Cardiac muscle cell (in vitro differentiated cells and primary cell): ENCODE results near the gene NBAS. TPM values are rescaled to one million over a fixed set of nuclear protein-coding genes. Genes with fewer than 3 reads are reported as not detected.

Experiments
- DNase-seq, 2 donors: peaks; one replicate each; pipeline versions ENCODE4 v3.0.0 to v3.0.0-alpha.2; 2010 to 2017; ENCODE audit warnings: low read depth in 1 of 2, low spot score in 1 of 2
- H3K27ac ChIP-seq: fragments of 200-600 bp; sonication (generic); 2 replicates; pipeline ENCODE4 v1.5.1; 2016
- H3K27me3 ChIP-seq: fragments of 200-600 bp; sonication (generic); 2 replicates; pipeline ENCODE4 v1.6.0; 2016; ENCODE audit warnings: control low read depth
- H3K36me3 ChIP-seq: fragments of 200-600 bp; sonication (generic); 2 replicates; pipeline ENCODE4 v1.5.1; 2016; ENCODE audit warnings: control low read depth
- H3K4me1 ChIP-seq: fragments of 200-600 bp; sonication (generic); 2 replicates; pipeline ENCODE4 v1.8.1; 2017; ENCODE audit warnings: low read depth, mild to moderate bottlenecking, mixed run types
- H3K4me3 ChIP-seq: fragments of 200-600 bp; sonication (generic); 2 replicates; pipeline ENCODE4 v1.5.1; 2016; ENCODE audit warnings: mild to moderate bottlenecking
- H3K9me3 ChIP-seq: fragments of 200-600 bp; sonication (generic); 2 replicates; pipeline ENCODE4 v1.5.1; 2017; ENCODE audit warnings: low read depth, mild to moderate bottlenecking, control low read depth
- polyA plus RNA-seq: library from polyadenylated mRNA; unstranded; fragments of >200 nt; fragmentation: Nextera tagmentation; extraction: Ambion mirVana; gene quantifications from 2 replicates; pipeline ENCODE4 v1.2.1, GENCODE V29; 2016
- total RNA-seq: library from RNA; depleted of rRNA; stranded (reverse); fragments of >200 nt; gene quantifications from 2 replicates; pipeline ENCODE4 v1.2.3, GENCODE V29; 2016
- TF ChIP-seq, protein P1 (sequence below): IDR thresholded peaks from 2 replicates; pipeline ENCODE4 v1.5.1; 2012; ENCODE audit warnings: low read depth, mild to moderate bottlenecking, low read length

Gene NBAS
- total and polyA plus RNA-seq, 2 experiments from 2014 or later: 32.4 to 74.8 TPM

DNA sequence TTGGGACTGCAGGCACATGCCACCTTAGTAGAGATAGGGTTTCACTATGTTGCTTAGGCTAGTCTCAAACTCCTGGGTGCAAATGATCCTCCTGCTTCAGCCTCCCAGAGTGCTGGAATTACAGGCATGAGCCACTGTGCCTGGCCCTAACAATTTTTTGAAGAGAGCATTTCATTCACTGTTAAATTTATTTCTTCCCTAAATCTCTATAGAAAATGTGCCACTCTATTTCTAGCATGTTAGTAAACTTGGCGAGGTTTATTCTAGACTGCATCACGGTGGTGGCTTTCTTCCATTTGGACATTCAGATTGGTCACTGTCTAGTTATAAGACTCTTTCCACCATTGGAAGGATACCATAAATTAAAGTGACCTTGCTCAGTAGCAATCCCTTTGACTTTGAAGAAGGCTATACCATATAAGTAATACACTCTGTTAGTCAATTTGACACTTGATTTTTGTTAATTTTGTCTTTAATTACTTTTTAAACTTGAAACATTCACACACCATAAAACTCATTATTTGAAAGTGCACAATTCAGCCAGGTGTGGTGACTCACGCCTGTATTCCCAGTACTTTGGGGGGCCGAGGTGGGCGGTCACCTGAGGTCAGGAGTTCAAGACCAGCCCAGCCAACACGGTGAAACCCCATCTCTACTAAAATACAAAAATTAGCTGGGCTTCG lies 46.7 kb upstream of the NBAS start:
- DNase-seq: no peak
- H3K36me3 ChIP-seq: peaks cover 68% of the 10 kb centered on the region

DNA sequence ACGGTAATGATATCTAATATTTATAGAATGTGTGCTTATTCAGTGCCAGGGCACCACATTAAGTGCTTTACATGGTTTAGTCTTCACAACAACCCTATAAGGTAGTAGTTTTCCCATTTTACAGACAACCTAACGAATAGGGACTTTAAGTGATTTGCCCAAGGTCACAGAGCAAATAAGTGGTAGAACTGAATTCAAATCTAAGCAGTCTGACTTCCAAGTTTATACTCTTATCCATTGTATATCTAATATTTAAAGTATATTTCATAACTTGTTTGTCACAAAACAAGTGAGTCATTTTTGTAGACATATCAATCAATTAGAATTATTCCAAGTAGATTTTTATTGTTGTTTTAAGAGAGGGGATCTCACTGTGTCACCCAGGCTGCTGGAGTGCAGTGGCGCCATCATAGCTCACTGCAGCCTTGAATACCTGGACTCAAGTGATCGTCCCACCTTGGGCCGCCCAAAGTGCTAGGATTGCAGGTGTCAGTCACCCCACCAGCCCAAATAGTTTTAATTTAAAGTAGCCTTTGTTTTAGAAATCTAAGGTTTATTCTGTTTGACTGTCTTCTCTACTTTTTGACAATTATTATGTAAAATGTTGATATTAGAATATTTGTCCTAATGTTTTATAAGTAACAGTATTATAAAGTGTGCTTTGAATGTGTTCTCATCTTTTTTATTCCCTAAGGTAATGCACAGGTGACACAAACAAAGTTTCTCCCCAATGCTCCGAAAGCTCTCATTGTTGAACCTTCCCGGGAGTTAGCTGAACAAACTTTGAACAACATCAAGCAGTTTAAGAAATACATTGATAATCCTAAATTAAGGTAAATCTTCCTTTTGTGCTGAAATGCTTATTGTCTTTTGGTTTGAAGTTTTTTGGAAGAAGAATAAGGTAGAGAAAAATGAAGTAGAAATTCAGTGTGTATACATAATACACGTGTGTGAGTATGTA lies 45.6 kb upstream of the NBAS start:
- H3K9me3 ChIP-seq: no peaks in the 10 kb centered on the region
- no peak for DNase-seq
- no peaks in the 10 kb centered on the region for H3K27me3 ChIP-seq
- no peak overlapping the region for H3K27ac ChIP-seq
- H3K36me3 ChIP-seq: peaks cover 79% of the 10 kb centered on the region
- no peaks in the 10 kb centered on the region for H3K4me1 ChIP-seq
- TF ChIP-seq, protein P1, sequence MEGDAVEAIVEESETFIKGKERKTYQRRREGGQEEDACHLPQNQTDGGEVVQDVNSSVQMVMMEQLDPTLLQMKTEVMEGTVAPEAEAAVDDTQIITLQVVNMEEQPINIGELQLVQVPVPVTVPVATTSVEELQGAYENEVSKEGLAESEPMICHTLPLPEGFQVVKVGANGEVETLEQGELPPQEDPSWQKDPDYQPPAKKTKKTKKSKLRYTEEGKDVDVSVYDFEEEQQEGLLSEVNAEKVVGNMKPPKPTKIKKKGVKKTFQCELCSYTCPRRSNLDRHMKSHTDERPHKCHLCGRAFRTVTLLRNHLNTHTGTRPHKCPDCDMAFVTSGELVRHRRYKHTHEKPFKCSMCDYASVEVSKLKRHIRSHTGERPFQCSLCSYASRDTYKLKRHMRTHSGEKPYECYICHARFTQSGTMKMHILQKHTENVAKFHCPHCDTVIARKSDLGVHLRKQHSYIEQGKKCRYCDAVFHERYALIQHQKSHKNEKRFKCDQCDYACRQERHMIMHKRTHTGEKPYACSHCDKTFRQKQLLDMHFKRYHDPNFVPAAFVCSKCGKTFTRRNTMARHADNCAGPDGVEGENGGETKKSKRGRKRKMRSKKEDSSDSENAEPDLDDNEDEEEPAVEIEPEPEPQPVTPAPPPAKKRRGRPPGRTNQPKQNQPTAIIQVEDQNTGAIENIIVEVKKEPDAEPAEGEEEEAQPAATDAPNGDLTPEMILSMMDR: no peak
- no peak overlapping the region for H3K4me3 ChIP-seq

More for the DNA sequence above, 46.7 kb upstream of the NBAS start:
- TF ChIP-seq, protein P1: no peak
- no peaks in the 10 kb centered on the region for H3K4me1 ChIP-seq
- H3K27me3 ChIP-seq: no peaks in the 10 kb centered on the region
- no peaks in the 10 kb centered on the region for H3K9me3 ChIP-seq
- no peak overlapping the region for H3K4me3 ChIP-seq
- no peak overlapping the region for H3K27ac ChIP-seq

DNA sequence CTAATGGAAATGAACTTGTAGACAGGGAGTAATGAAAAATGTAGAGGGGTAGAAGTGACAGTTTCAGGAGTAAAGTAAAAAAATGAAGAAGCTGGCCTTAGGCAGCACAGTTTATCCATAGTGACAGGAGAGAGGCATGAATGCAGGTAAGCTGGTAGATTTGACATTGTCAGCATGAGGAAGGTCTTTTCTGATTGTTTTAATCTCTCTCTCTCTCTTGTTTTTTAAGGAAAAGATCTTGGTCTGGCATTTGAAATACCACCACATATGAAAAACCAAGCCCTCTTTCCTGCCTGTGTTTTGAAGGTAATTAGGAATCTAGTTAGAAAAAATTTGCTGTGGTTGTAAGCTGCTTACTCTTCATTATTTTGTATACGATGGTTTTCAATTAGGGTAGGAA lies 44.6 kb upstream of the NBAS start:
- Histone ChIP-seq H3K27ac (no peak overlapping the region), H3K36me3 (peaks cover 89% of the 10 kb centered on the region), H3K9me3 (no peaks in the 10 kb centered on the region), H3K4me1 (no peaks in the 10 kb centered on the region), H3K27me3 (no peaks in the 10 kb centered on the region), H3K4me3 (no peak overlapping the region)
- DNase-seq: no peak
- TF ChIP-seq, protein P1: no peak

DNA sequence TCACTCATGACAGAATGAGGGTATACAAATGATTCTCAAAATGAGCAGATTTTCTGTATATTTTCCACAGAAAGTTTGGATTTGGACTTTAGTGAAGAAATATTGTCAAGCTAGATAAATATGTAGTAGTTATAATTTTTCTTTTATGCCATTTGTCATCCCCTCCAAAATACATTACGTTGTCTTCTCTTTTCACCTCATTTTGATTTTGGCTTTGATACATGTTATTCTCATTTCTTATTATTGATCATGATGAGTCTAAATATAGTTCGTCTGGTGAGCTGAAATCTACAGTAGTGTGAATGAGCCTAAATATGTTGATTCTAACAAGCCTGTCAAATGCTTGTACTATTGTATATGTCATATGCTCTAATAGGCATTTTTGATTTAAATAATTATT lies 42.8 kb upstream of the NBAS start:
- no peak overlapping the region for H3K27ac ChIP-seq
- TF ChIP-seq, protein P1: no peak
- no peaks in the 10 kb centered on the region for H3K4me1 ChIP-seq
- no peak overlapping the region for H3K4me3 ChIP-seq
- H3K27me3 ChIP-seq: no peaks in the 10 kb centered on the region
- no peak for DNase-seq
- peaks cover 90% of the 10 kb centered on the region for H3K36me3 ChIP-seq
- H3K9me3 ChIP-seq: no peaks in the 10 kb centered on the region

DNA sequence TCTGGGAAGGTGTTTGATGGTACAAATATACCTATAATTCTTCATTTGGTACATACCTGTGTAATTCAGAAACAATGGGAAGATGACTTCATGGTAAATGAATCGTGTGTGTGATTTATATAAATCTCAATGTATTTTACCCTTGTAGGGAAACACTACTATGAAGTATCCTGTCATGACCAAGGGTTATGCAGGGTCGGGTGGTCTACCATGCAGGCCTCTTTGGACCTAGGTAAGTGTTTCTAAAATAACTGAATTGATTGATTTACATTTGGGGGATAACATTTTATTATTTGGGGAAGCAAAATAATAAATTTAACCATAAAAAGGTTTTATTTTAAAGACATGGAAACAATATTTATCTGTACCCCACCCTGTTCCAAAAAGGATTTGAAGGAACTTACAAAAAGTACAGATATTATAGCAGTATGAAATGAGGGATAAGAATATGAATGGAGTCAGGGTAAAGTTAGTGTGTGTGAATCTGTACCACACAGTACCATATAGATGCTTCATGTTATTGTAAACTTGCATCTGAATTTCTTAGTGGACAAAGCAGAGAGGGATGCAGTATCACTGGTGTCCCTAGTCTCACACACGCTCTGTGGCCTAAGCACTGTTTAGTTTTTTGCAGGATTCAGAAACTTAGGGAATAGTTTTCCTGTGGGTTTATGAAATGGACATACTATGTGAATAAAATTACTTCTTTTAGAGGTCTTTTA lies 42.1 kb upstream of the NBAS start:
- no peaks in the 10 kb centered on the region for H3K27me3 ChIP-seq
- TF ChIP-seq, protein P1: no peak
- no peaks in the 10 kb centered on the region for H3K9me3 ChIP-seq
- H3K27ac ChIP-seq: no peak overlapping the region
- no peak for DNase-seq
- H3K4me3 ChIP-seq: no peak overlapping the region
- peaks cover 92% of the 10 kb centered on the region for H3K36me3 ChIP-seq
- H3K4me1 ChIP-seq: no peaks in the 10 kb centered on the region
